OCI-LY1 (cell line): ENCODE results near the gene SUPT5H.

Experiments
- H2AFZ ChIP-seq: fragments of 200-600 bp; sonication (generic), shearing (Covaris generic); 2 replicates; pipeline ENCODE4 v1.6.0; 2014; ENCODE audit warnings: antibody characterized with exemption, mild to moderate bottlenecking, low read length
- H3F3A ChIP-seq: fragments of 200-600 bp; sonication (generic), shearing (Covaris generic); 2 replicates; pipeline ENCODE4 v1.6.0; 2014; ENCODE audit warnings: mild to moderate bottlenecking, antibody characterized with exemption, low read length, moderate library complexity; ENCODE audit not compliant: insufficient read depth
- H3K27ac ChIP-seq: fragments of 200-600 bp; sonication (generic); 2 replicates; pipeline ENCODE4 v1.5.1; 2014; ENCODE audit warnings: low read length, mixed run types, mild to moderate bottlenecking, low read depth; ENCODE audit not compliant: poor library complexity, severe bottlenecking
- H3K27me3 ChIP-seq: fragments of 200-600 bp; sonication (generic); 2 replicates; pipeline ENCODE4 v1.6.0; 2014; ENCODE audit warnings: antibody characterized with exemption, mild to moderate bottlenecking, low read length, moderate library complexity; ENCODE audit not compliant: insufficient read depth
- H3K36me3 ChIP-seq: fragments of 200-600 bp; sonication (generic); 2 replicates; pipeline ENCODE4 v1.6.1; 2014; ENCODE audit warnings: mild to moderate bottlenecking, antibody characterized with exemption, low read length, moderate library complexity, mixed read lengths; ENCODE audit not compliant: insufficient read depth
- H3K4me1 ChIP-seq: fragments of 200-600 bp; sonication (generic); 2 replicates; pipeline ENCODE4 v1.5.1; 2014; ENCODE audit warnings: mild to moderate bottlenecking, low read length, moderate library complexity; ENCODE audit not compliant: insufficient read depth, severe bottlenecking
- H3K4me2 ChIP-seq: fragments of 200-600 bp; sonication (generic), shearing (Covaris generic); 2 replicates; pipeline ENCODE4 v1.6.1; 2014; ENCODE audit warnings: low read length
- H3K4me3 ChIP-seq: fragments of 200-600 bp; sonication (generic); 2 replicates; pipeline ENCODE4 v1.5.1; 2014; ENCODE audit warnings: low read length, low read depth, mild to moderate bottlenecking, mixed read lengths; ENCODE audit not compliant: poor library complexity, severe bottlenecking
- H3K79me2 ChIP-seq: fragments of 200-600 bp; shearing (Covaris generic); 2 replicates; pipeline ENCODE4 v1.6.1; 2016; ENCODE audit warnings: mixed run types, low read length, mixed read lengths; ENCODE audit not compliant: insufficient read depth
- H3K9ac ChIP-seq: fragments of 200-600 bp; sonication (generic), shearing (Covaris generic); 2 replicates; pipeline ENCODE4 v1.6.1; 2014; ENCODE audit warnings: mild to moderate bottlenecking, low read length, mixed read lengths
- H3K9me2 ChIP-seq: fragments of 200-600 bp; sonication (generic), shearing (Covaris generic); 2 replicates; pipeline ENCODE4 v1.6.1; 2014; ENCODE audit warnings: low read depth, mild to moderate bottlenecking, low read length, mixed read lengths
- H3K9me3 ChIP-seq: fragments of 200-600 bp; shearing (Covaris generic); 2 replicates; pipeline ENCODE4 v1.6.1; 2014; ENCODE audit warnings: low read length, mixed read lengths
- H4K20me1 ChIP-seq: fragments of 200-600 bp; sonication (generic), shearing (Covaris generic); 2 replicates; pipeline ENCODE4 v1.6.0; 2016; ENCODE audit warnings: mild to moderate bottlenecking, low read length; ENCODE audit not compliant: insufficient read depth
- CTCF ChIP-seq: fragments of 200-600 bp; sonication (generic), shearing (Covaris generic); IDR thresholded peaks from 2 replicates; pipeline ENCODE4 v1.5.1; 2017; ENCODE audit warnings: mild to moderate bottlenecking, antibody characterized with exemption, low read length, moderate library complexity, mixed read lengths
- EZH2 ChIP-seq: fragments of 200-600 bp; sonication (generic), shearing (Covaris generic); IDR thresholded peaks from 2 replicates; pipeline ENCODE4 v1.8.0; 2017; ENCODE audit warnings: borderline replicate concordance, mixed run types, mild to moderate bottlenecking, antibody characterized with exemption, low read length, moderate library complexity, mixed read lengths

Gene SUPT5H

GRCh38 chr19:39409208-39410016 is 36.0 kb upstream of the SUPT5H start:
- no peaks in the 10 kb centered on the region for H3K9me2 ChIP-seq
- H3K36me3 ChIP-seq: peaks cover 10% of the 10 kb centered on the region
- H3K9me3 ChIP-seq: no peaks in the 10 kb centered on the region
- TF ChIP-seq EZH2 (no peak), CTCF (no peak)
- H3K27ac ChIP-seq: peak overlapping the region; percentile 96
- H2AFZ ChIP-seq: no peak overlapping the region
- H3K27me3 ChIP-seq: no peaks in the 10 kb centered on the region
- peaks cover 6% of the 10 kb centered on the region for H3K79me2 ChIP-seq
- no peaks in the 10 kb centered on the region for H4K20me1 ChIP-seq
- peak overlapping the region; percentile 96 for H3K4me3 ChIP-seq
- H3K4me2 ChIP-seq: peak overlapping the region; percentile 81
- H3F3A ChIP-seq: peaks cover 16% of the 10 kb centered on the region
- peak overlapping the region; percentile 88 for H3K9ac ChIP-seq
- H3K4me1 ChIP-seq: peaks cover 65% of the 10 kb centered on the region

- H3K9ac ChIP-seq: peak overlapping the region; percentile 88
- H3F3A ChIP-seq: peaks cover 11% of the 10 kb centered on the region
- peak overlapping the region; percentile 96 for H3K27ac ChIP-seq
- peaks cover 6% of the 10 kb centered on the region for H3K79me2 ChIP-seq
- no peak overlapping the region for H2AFZ ChIP-seq
- peaks cover 57% of the 10 kb centered on the region for H3K4me1 ChIP-seq
- no peak for TF ChIP-seq EZH2
- no peak for TF ChIP-seq CTCF
- no peaks in the 10 kb centered on the region for H3K27me3 ChIP-seq
- peak overlapping the region; percentile 96 for H3K4me3 ChIP-seq
- no peaks in the 10 kb centered on the region for H3K9me3 ChIP-seq
- H3K4me2 ChIP-seq: peak overlapping the region; percentile 81
- peaks cover 10% of the 10 kb centered on the region for H3K36me3 ChIP-seq
- H3K9me2 ChIP-seq: no peaks in the 10 kb centered on the region
- no peaks in the 10 kb centered on the region for H4K20me1 ChIP-seq
Observed at GRCh38 chr19:39410017-39410830, 35.2 kb upstream of the SUPT5H start.

- H3K4me3 ChIP-seq: peak overlapping the region; percentile 96
- H2AFZ ChIP-seq: no peak overlapping the region
- no peaks in the 10 kb centered on the region for H3K27me3 ChIP-seq
- H3K4me2 ChIP-seq: peak overlapping the region; percentile 81; the same call in 1 of the 2 replicates
- H3K36me3 ChIP-seq: peaks cover 10% of the 10 kb centered on the region
- H3K9me2 ChIP-seq: no peaks in the 10 kb centered on the region
- H3K9me3 ChIP-seq: no peaks in the 10 kb centered on the region
- H3K27ac ChIP-seq: peak overlapping the region; percentile 96
- peaks cover 7% of the 10 kb centered on the region for H3F3A ChIP-seq
- H3K79me2 ChIP-seq: peaks cover 6% of the 10 kb centered on the region
- peaks cover 52% of the 10 kb centered on the region for H3K4me1 ChIP-seq
- TF ChIP-seq EZH2 (no peak), CTCF (no peak)
- H3K9ac ChIP-seq: peak overlapping the region; percentile 88; the same call in 1 of the 2 replicates
- no peaks in the 10 kb centered on the region for H4K20me1 ChIP-seq
Observed at GRCh38 chr19:39410831-39411080, 34.6 kb upstream of the SUPT5H start.
